HG03064 (cell line): ENCODE results near the gene TMEM108.
"Not testable (repeated sequence)": the region's sequence is repeated elsewhere in the genome, so short reads cannot be mapped to it uniquely, and the experiment has no call there.

Source experiments
- ATAC-seq: cut with Tn5 transposase; IDR thresholded peaks from one replicate; pipeline ENCODE4 v1.9.1; 2021; ENCODE audit warnings: low read depth; ENCODE audit not compliant: unreplicated experiment

TMEM108 gene

DNA sequence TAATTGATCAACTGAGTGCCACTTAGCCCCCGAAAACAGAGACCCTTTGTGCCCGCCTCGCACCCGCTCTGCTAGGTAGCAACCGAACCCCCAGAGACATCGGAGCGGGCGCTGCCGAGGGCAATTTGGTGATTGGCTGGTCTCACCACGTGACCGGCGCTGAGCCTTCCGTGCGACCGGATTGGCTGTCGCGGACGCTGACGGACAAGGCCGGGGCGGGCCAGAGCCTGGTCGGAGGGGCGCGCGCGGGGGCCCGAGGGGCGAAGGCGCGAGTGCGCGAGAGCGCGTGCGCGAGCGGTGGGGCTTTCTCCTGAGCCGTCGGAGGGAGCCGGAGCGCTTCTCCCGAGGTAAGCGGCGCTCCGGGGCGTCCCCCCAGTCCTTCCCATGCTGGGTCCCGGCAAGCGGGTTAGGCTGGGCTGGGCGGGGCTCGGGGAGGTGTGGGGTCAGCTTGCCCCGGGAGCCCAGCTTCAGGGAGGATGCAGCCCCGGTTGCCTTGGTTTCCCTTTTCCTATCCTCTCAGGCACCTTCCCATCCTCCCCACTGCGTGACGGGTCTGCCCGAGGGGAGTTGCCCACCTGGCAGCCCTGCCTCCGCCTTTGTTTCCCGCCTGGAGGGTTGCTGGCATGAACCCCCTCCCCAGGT, at the start of gene TMEM108:
TMEM108 (plus strand) TSS at position 303 of the 642 bp plus-strand sequence.
- no peak for ATAC-seq

DNA sequence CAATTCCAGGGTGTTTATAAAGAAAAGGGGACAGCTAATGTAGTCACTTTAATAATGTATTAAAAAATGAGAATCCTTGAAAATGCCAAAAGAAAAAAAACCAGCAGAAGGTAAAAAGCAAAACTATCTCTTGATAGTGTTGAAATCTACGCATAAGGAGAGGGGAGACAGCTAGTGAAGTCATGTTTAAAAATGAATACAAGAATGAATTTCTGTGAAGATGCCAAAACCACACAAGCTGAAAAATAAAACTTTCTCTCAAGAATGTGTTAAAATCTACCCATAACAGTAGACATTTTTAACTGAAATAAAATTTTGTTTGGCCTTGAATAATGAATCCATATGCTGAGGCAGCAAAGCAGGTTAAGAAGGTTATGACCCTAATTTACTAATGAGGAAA, 42.2 kb upstream of the TMEM108 start:
- no peak for ATAC-seq

DNA sequence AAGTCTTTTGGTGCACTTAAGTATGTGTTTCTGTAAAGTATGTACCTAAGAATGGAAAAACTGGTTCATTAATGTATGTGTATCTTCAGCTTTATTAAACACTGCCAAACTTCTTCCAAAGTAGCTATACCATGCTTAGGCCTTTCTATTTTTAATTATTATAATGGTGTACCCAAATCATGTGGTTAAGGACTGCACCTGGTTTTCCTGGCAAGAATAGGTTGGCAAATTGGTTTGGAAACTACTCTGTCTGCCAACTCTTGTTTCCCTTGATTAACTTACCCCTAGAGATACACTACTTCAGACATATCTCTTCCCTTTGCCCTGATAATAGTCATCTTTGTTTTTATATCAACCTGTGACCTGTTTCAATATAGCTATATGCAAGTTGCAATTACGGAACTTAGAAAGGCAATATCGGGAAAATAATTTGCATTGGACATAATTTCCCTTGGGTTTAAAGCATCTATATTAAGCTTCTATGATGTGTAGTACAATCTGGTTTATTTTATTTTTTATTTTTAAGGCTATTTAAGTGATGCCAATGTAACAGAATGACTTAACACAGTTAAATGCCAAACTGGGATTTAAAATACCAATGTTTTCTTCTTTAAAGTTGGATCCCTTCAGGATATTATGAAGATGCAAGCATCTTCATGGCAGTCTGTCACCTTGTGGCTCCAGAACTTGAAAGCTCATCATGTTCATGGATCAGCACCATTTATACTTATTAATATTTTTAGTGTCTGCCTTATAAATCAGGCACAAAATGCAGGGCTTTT, 40.6 kb upstream of the TMEM108 start:
- no peak for ATAC-seq

DNA sequence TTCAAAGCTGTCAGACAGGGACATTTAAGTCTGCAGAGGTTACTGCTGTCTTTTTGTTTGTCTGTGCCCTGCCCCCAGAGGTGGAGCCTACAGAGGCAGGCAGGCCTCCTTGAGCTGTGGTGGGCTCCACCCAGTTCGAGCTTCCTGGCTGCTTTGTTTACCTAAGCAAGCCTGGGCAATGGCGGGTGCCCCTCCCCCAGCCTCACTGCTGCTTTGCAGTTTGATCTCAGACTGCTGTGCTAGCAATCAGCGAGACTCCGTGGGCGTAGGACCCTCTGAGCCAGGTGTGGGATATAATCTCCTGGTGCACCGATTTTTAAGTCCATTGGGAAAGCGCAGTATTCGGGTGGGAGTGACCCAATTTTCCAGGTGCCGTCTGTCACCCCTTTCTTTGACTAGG, 33.2 kb upstream of the TMEM108 start:
- not testable (repeated sequence) for ATAC-seq

DNA sequence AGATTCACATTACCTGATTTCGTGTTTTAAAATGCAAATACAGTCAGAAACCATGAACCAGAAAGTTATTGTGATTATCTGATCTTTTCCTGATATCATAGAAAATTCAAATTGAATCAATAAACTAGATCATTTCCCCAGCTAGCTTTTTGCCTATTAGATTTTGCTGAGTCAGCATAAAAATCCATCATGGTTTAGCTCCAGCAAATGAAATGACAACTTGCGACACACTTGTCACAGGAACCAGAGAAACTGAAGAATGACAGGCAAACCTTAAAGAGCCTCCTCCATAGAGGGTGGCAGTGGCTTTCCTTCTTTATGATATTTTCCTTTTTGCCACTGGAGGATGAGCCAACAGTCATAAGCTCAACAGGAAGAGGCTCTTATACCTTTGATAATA, 30.6 kb upstream of the TMEM108 start:
- no peak for ATAC-seq

DNA sequence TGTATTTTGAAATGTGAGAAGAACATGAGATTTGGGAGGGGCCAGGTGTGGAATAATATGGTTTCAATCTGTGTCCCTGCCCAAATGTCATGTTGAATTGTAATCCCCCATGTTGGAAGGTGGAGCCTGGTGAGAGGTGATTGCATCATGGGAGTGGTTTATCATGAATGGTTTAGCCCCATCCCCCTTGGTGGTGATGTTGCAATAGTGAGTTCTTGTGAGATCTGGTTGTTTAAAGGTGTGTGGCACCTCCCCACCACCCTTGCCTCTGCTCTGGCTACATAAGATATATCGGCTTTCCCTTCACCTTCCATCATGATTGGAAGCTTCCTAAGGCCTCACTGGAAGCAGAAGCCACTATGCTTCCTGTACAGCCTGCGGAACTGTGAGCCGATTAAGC, 23.9 kb upstream of the TMEM108 start:
- no peak for ATAC-seq

DNA sequence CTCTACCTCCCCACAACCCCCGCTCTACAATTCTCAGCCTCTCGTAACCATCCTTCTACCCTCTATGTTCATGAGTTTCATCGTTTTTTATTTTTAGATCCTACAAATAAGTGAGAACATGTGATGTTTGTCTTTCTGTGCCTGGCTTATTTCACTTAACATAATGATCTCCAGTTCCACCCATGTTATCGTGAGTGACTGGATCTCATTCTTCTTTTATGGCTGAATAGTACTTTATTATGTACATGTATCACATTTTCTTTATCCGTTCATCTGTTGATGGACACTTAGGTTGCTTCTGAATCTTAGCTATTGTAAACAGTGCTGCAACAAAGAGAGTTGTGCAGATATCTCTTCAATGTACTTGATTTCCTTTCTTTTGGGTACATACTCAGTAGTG, 22.6 kb upstream of the TMEM108 start:
- not testable (repeated sequence) for ATAC-seq

DNA sequence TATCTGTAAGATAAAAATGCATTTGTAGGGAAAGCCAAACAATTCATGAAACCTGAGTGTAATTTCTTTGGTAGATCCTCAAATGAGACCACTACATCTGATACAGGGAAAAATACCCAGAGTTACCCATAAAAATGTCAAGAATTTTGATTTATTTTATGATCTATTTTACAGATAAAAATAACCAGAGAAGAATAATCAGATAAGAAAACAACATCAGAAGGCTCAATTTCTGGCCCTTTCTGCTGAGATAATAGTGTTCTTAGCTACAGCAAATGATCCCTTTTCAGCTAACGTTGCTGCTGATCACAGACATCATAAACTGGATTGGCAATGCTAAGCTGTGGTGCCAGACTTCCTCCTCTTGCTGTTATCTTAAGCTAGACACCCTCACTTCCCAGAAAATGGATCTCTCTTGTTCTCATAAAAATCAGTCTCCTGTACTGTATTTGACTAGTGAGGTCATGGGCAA, 21.3 kb upstream of the TMEM108 start:
- ATAC-seq, result no peak

DNA sequence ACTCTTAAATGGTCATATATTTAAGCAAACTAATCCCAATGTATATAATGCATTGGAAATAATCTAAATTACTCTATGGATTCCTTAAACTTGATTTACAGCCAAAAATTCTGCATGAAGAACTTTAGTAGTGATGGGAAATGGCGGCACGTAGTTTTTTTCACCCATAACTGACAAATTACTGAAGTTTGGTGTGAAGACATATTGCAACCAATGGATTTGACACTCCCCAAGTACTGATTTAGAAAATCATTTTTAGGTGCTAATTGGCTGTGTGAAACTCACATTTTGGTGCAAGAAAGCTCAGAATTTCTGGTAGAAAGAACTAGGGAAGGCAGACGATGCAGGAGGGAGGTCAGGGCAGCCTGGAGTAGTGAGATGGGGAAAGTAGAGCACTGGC, 19.3 kb upstream of the TMEM108 start:
- ATAC-seq, result no peak

DNA sequence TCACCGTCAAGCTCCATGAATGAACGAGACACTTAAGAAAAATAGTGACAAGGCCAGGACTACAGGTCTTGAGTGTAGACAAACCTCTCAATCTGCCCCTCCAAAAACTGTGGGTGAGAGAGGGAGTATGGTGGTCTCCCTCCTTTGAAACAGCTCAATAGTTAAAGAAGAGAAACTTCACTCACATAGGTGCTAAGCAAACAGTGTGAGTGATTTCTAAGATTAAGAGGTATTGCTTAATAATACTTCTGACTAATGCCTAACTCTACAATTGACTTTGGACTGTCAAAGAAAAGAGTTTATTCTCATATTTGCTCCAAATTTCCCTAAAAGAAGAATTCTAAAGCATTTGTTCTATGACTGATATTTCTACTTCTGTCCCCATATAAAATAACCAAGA, 17.0 kb upstream of the TMEM108 start:
- no peak for ATAC-seq

DNA sequence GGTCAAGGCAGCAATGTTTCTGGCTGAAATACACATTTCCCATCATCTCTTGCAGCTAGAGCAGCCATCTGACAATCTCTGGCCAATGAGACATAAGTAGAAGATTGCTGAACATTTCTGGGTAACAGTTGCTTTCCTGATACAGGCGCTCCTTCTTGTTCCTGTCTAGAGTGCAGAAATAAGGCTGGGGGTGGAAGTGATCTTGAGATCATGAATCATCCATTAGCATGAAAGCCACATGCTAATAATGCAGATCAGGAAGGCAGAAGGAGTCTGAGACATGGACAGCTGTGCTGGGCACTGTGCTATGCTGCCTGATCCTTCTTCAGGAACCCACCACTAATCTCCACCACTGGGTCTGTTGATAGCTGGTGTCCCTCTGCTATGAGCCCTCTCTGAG, 14.8 kb upstream of the TMEM108 start:
- no peak for ATAC-seq

DNA sequence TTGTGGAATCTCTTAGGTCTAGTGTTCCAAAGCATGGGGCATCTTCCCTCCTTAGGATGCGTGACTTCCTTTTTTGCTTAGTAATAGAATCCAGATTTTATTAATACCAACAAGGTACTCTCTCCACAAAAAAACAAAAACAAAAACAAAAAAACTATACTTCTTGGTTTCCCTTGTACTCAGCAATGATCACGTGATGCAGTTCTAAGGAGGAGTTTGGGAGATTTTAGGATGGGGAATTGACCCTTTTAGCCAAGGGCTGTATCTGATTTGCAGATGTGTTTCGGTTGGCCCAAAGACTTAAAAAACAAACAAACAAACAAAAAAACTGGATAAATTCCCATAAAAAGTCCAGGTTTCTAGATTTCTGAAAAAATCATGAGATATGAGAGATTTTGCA, 12.6 kb upstream of the TMEM108 start:
- ATAC-seq, result no peak

DNA sequence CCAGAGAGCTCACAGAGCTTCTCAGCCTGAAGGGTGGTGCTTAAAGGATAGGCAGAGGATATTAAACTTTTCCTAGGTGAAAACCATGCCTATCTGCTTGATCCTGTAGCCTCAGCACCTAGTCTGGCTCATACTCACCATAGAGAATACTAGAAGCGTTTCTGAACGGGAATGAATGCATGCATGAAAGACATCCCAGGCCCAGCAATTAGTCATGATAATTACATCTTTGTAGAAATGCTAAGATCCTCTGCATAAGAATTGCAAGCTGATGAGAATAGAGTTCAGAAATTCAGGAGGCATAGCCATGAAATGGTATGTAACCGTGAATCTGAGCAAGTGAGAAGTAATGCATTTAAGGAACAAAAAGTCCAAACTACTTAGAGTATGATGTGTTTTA, 5.9 kb upstream of the TMEM108 start:
- ATAC-seq, result no peak

DNA sequence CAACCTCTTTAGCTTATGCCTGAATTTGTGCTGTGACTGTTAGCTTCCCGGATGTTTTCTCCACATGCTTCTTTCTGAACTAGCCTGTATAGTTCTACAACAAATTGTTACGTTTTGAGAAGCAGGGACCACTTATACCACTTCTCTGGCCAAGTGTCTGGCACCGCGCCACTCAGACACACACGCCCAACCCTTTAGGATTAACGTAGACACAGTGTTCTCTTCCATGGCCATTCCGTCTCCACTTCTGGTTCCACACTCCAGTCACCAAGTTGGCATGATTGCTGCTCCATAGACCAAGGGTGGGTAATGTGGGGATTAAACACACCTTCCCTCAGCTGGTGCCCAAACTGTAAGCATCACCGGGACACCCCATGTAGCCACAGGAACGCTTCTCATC, 755 bp upstream of the TMEM108 start:
- ATAC-seq, result no peak

DNA sequence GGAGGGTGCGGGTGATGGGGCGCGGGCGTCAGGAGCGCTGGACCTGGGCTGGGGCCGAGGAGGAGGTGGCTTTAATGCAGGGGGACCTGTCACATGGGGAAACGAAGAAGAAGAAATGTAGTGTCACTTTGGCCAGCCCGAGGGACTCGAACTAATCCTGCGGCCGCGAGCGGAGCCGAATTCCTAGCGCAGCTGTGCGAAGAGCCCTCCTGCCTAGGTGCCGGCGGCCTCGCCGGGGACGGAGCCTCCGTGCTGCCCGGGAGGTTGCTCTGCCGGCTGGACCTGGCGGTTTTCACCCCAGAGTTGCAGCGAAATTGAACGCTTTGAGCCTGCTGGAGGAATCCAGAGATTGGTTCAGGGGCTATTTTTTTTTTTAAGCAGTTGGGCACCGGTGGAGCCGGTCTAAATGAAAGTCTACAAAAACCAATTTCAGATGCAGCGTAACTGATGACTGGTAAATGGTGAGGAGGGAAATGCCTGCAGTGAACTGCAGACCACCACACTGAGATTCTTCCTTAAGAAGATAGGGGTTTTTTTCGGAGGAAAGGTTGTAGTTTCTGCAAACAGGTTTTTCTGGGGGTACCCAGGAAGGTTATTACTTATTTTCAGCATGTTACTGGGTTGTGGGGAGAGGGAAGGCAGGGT, 662 bp downstream of the TMEM108 start:
- ATAC-seq, result no peak

DNA sequence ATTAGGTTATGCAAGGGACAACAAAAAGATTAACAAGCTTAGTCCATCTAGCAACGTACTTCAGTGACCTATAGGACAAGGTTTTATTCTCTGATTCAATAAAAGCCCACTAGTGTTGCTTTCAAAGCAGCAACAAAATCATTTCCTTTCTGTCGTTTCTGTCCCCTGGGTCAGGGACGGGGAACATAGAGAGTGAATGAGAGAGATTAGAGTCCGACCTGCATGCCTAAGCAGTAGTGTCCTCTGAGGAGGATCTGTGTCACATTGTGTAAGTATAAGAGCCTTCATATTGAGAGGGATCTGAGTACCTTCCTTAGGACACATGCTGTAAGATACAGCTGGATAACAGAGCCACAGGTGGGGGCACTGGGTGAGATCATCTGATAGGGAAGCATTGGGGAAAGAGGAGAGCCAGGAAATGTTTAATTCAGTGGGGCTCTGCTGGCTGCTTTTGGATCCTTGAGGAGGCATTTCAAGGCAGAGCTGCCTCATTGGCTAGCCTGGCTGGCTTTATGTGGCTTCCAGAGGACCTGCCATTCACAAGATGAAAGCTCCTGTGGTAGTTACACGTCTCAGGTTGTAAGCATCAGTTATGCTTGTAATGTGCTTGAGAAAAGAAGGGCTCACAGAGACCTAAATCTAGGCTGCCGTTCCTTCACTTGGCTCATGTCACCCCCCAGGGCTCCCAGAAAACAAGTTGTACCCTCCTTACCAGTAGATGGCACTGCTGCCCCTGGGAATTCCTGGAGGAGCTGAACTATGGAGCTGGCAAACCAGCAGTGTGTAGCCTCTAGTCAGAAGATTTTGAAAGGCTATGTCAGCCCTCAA, 2.7 kb downstream of the TMEM108 start:
- ATAC-seq, result no peak

DNA sequence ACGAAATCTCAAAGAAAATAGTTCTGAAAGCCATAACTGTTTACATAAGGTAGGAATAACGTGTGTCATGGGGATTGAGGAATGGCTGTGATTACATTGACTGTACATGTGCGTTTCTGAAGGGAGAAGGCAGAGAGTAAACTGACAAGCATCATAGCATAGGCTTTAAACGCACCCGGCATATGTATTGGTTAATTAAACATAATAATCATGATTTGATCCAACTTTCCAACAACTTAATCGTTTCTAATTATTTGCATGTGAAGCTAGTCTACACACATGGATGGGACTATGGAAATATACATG, 3.3 kb downstream of the TMEM108 start:
- ATAC-seq, result no peak

DNA sequence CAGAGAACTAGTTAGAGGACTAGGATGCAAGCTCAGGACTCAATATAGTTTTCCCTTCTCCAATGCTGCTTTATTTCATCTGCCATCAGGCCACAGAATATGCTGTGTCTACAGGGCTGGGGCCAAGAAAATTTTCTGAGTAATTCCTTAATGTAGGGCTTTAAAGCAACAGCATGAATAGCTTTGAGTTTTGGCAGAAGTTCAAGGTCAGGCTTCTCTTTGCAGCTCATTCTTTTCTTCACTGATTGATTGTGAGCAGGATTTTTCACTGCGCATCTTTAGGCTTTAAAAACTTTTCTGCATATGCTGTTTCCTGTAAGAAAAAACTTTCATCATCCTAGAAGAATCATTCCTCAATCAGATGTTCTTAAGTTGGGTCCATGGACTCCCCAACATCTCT, 4.6 kb downstream of the TMEM108 start:
- no peak for ATAC-seq

DNA sequence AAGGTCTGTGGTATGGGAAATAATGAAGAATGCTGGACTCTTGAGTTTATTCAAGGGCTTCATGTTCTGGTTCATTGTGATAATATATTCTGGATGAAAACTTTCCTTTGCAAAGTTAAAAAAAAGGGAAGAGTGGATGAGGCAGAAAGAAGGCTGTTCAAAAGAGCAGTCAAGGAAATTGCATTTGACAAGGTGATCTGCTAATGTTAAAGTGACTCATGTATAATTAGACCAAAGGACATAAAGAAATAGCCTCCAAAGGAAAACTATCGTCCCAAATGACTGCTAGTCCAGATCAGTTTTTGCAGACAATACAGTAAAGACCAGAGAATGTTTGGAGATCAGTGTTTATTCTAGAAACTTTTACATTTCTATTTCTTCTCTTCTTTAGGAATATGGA, 9.8 kb downstream of the TMEM108 start:
- no peak for ATAC-seq

DNA sequence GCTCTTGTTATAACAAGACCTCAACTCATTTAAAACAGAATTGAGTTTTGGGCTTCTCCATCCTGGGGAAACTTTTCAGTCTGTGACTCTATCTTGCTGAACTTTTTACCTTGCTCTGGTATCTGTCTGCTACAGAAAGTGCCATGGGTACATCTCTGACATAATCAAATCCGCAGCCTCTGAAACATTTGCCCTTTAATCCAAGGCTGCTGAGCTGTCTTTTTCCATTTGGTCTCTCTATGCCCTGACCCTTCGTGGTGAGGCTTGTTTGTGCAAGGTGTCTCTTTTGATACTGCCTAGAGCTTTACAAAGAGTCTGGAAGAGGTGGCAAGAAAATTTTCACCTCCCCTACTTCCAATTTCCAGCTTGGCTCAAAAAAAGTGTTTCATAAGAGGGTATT, 11.3 kb downstream of the TMEM108 start:
- ATAC-seq, result no peak

DNA sequence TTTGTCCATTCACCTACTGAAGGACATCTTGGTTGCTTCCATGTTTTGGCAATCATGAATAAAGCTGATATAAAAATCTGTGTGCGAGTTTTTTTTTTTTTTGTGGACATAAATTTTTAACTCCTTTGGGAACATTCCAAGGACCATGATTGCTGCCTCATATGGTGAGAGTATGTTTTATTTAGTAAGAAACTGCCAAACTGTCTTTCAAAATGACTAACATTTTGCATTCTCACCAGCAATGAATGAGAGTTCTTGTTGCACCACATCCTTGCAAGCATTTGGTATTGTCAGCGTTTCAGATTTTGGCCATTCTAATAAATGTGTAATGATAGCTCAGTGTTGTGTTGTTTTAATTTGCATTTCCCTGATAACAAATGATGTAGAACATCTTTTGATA, 12.7 kb downstream of the TMEM108 start:
- ATAC-seq, result no peak
